Keratinocyte (primary cell): ENCODE measurements around the gene RAPGEF1.

Source experiments
- EZH2 ChIP-seq: IDR thresholded peaks from one replicate; pipeline ENCODE4 v1.6.1; 2012; ENCODE audit warnings: inconsistent platforms, mild to moderate bottlenecking, low read length, moderate library complexity
- TF ChIP-seq, protein P1 (sequence below), 3 experiments: IDR thresholded peaks in 1 of 3; conservative IDR thresholded peaks in 1 of 3; optimal IDR thresholded peaks in 1 of 3; 2 replicates in 2 of 3; 3 replicates in 1 of 3; pipeline versions ENCODE3 to v1.5.1; 2011; ENCODE audit warnings: low read length in 3 of 3, mild to moderate bottlenecking in 3 of 3, moderate library complexity in 2 of 3, control low read depth in 1 of 3, inconsistent platforms in 1 of 3; ENCODE audit not compliant: insufficient read depth in 2 of 3; ENCODE audit errors: extremely low read depth in 1 of 3

- TF ChIP-seq, protein P1, sequence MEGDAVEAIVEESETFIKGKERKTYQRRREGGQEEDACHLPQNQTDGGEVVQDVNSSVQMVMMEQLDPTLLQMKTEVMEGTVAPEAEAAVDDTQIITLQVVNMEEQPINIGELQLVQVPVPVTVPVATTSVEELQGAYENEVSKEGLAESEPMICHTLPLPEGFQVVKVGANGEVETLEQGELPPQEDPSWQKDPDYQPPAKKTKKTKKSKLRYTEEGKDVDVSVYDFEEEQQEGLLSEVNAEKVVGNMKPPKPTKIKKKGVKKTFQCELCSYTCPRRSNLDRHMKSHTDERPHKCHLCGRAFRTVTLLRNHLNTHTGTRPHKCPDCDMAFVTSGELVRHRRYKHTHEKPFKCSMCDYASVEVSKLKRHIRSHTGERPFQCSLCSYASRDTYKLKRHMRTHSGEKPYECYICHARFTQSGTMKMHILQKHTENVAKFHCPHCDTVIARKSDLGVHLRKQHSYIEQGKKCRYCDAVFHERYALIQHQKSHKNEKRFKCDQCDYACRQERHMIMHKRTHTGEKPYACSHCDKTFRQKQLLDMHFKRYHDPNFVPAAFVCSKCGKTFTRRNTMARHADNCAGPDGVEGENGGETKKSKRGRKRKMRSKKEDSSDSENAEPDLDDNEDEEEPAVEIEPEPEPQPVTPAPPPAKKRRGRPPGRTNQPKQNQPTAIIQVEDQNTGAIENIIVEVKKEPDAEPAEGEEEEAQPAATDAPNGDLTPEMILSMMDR (optimal IDR thresholded peaks at IDR 0.05 in 1 of 3, IDR thresholded peaks at IDR 0.05 in 1 of 3, conservative IDR thresholded peaks at IDR 0.05 in 1 of 3; ENCODE audit: extremely low read depth in 1 of 3, insufficient read depth in 2 of 3, low read length in 3 of 3) = no peak
- no peak for TF ChIP-seq EZH2
Measured at GRCh38 chr9:131567910-131568309, 172.0 kb downstream of the RAPGEF1 start.
